ENCODE measurements around the gene PLCL2.
"Not testable (repeated sequence)": the region's sequence is repeated elsewhere in the genome, so short reads cannot be mapped to it uniquely, and the experiment has no call there.

PLCL2 gene

GRCh38 chr3:16940769-16941700 is 56.3 kb downstream of the PLCL2 start:
- ATAC-seq (replicated peaks; ENCODE audit: extremely low read depth, poor library complexity, severe bottlenecking) (no peak), DNase-seq (ENCODE audit: low spot score in 2 of 2) (no peak)
- H3K27ac Mint-ChIP-seq (ENCODE audit: low read depth), result peak overlapping the region; percentile 35
- peaks cover 7% of the 10 kb centered on the region for H3K36me3 Mint-ChIP-seq (ENCODE audit: insufficient read depth)
- H3K9me3 Mint-ChIP-seq, result no peaks in the 10 kb centered on the region
- no peaks in the 10 kb centered on the region for H3K27me3 Mint-ChIP-seq
- peaks cover 71% of the 10 kb centered on the region for H3K4me1 Mint-ChIP-seq
- no peak overlapping the region for H3K4me3 Mint-ChIP-seq

GRCh38 chr3:16942955-16943354 is 58.2 kb downstream of the PLCL2 start:
- no peak overlapping the region for H3K4me3 Mint-ChIP-seq
- peaks cover 4% of the 10 kb centered on the region for H3K36me3 Mint-ChIP-seq (ENCODE audit: insufficient read depth)
- ATAC-seq (replicated peaks; ENCODE audit: extremely low read depth, poor library complexity, severe bottlenecking), result no peak
- no peaks in the 10 kb centered on the region for H3K9me3 Mint-ChIP-seq
- H3K4me1 Mint-ChIP-seq, result peaks cover 63% of the 10 kb centered on the region
- no peak for DNase-seq (ENCODE audit: low spot score in 2 of 2)
- H3K27me3 Mint-ChIP-seq, result no peaks in the 10 kb centered on the region
- peak overlapping the region; percentile 30 for H3K27ac Mint-ChIP-seq (ENCODE audit: low read depth)

- Mint-ChIP-seq H3K9me3 (no peaks in the 10 kb centered on the region), H3K27ac (ENCODE audit: low read depth) (no peak overlapping the region), H3K27me3 (no peaks in the 10 kb centered on the region), H3K4me3 (no peak overlapping the region), H3K4me1 (peaks cover 66% of the 10 kb centered on the region), H3K36me3 (ENCODE audit: insufficient read depth) (peaks cover 5% of the 10 kb centered on the region)
- ATAC-seq (replicated peaks; ENCODE audit: extremely low read depth, poor library complexity, severe bottlenecking), result no peak
- DNase-seq (ENCODE audit: low spot score in 2 of 2), result no peak
Measured at GRCh38 chr3:16943857-16944256, 59.1 kb downstream of the PLCL2 start.

- DNase-seq (ENCODE audit: low spot score in 2 of 2), result no peak
- H3K27ac Mint-ChIP-seq (ENCODE audit: low read depth), result no peak overlapping the region
- H3K9me3 Mint-ChIP-seq, result no peaks in the 10 kb centered on the region
- no peaks in the 10 kb centered on the region for H3K27me3 Mint-ChIP-seq
- peaks cover 66% of the 10 kb centered on the region for H3K4me1 Mint-ChIP-seq
- H3K36me3 Mint-ChIP-seq (ENCODE audit: insufficient read depth), result peaks cover 5% of the 10 kb centered on the region
- ATAC-seq (replicated peaks; ENCODE audit: extremely low read depth, poor library complexity, severe bottlenecking), result no peak
- no peak overlapping the region for H3K4me3 Mint-ChIP-seq
Measured at GRCh38 chr3:16944356-16944755, 59.6 kb downstream of the PLCL2 start.

- H3K36me3 Mint-ChIP-seq (ENCODE audit: insufficient read depth), result peaks cover 5% of the 10 kb centered on the region
- peak overlapping the region; percentile 2 for H3K27ac Mint-ChIP-seq (ENCODE audit: low read depth)
- no peaks in the 10 kb centered on the region for H3K9me3 Mint-ChIP-seq
- H3K27me3 Mint-ChIP-seq, result no peaks in the 10 kb centered on the region
- DNase-seq (ENCODE audit: low spot score in 2 of 2), result no peak
- no peak for ATAC-seq (replicated peaks; ENCODE audit: extremely low read depth, poor library complexity, severe bottlenecking)
- no peak overlapping the region for H3K4me3 Mint-ChIP-seq
- peaks cover 66% of the 10 kb centered on the region for H3K4me1 Mint-ChIP-seq
Measured at GRCh38 chr3:16945330-16945729, 60.6 kb downstream of the PLCL2 start.

GRCh38 chr3:16950282-16950681 is 65.5 kb downstream of the PLCL2 start:
- H3K27ac Mint-ChIP-seq (ENCODE audit: low read depth), result peak overlapping the region; percentile 19
- peaks cover 53% of the 10 kb centered on the region for H3K4me1 Mint-ChIP-seq
- no peaks in the 10 kb centered on the region for H3K27me3 Mint-ChIP-seq
- H3K36me3 Mint-ChIP-seq (ENCODE audit: insufficient read depth), result peaks cover 1% of the 10 kb centered on the region
- peak overlapping the region; percentile 8 for H3K4me3 Mint-ChIP-seq
- H3K9me3 Mint-ChIP-seq, result no peaks in the 10 kb centered on the region
- DNase-seq (ENCODE audit: low spot score in 2 of 2) (no peak), ATAC-seq (replicated peaks; ENCODE audit: extremely low read depth, poor library complexity, severe bottlenecking) (no peak)

GRCh38 chr3:16950845-16951244 is 66.1 kb downstream of the PLCL2 start:
- Mint-ChIP-seq H3K27ac (ENCODE audit: low read depth) (peak overlapping the region; percentile 19), H3K4me3 (peak overlapping the region; percentile 8), H3K4me1 (peaks cover 48% of the 10 kb centered on the region), H3K36me3 (ENCODE audit: insufficient read depth) (peaks cover 1% of the 10 kb centered on the region), H3K27me3 (no peaks in the 10 kb centered on the region), H3K9me3 (no peaks in the 10 kb centered on the region)
- DNase-seq (ENCODE audit: low spot score in 2 of 2), result no peak
- no peak for ATAC-seq (replicated peaks; ENCODE audit: extremely low read depth, poor library complexity, severe bottlenecking)

GRCh38 chr3:16957852-16958251 is 73.1 kb downstream of the PLCL2 start:
- peaks cover 47% of the 10 kb centered on the region for H3K4me1 Mint-ChIP-seq
- not testable (repeated sequence) for H3K9me3 Mint-ChIP-seq; H3K36me3 Mint-ChIP-seq (ENCODE audit: insufficient read depth); DNase-seq (ENCODE audit: low spot score in 2 of 2); ATAC-seq (replicated peaks; ENCODE audit: extremely low read depth, poor library complexity, severe bottlenecking); H3K4me3 Mint-ChIP-seq; H3K27ac Mint-ChIP-seq (ENCODE audit: low read depth); H3K27me3 Mint-ChIP-seq

- peaks cover 2% of the 10 kb centered on the region for H3K36me3 Mint-ChIP-seq (ENCODE audit: insufficient read depth)
- no peaks in the 10 kb centered on the region for H3K27me3 Mint-ChIP-seq
- ATAC-seq (replicated peaks; ENCODE audit: extremely low read depth, poor library complexity, severe bottlenecking), result no peak
- no peak for DNase-seq (ENCODE audit: low spot score in 2 of 2)
- H3K27ac Mint-ChIP-seq (ENCODE audit: low read depth), result no peak overlapping the region
- H3K4me3 Mint-ChIP-seq, result no peak overlapping the region
- peaks cover 47% of the 10 kb centered on the region for H3K4me1 Mint-ChIP-seq
- no peaks in the 10 kb centered on the region for H3K9me3 Mint-ChIP-seq
Measured at GRCh38 chr3:16960125-16960524, 75.4 kb downstream of the PLCL2 start.

- ATAC-seq (replicated peaks; ENCODE audit: extremely low read depth, poor library complexity, severe bottlenecking) (no peak), DNase-seq (ENCODE audit: low spot score in 2 of 2) (no peak)
- no peaks in the 10 kb centered on the region for H3K9me3 Mint-ChIP-seq
- H3K27ac Mint-ChIP-seq (ENCODE audit: low read depth), result peak overlapping the region; percentile 42
- peaks cover 2% of the 10 kb centered on the region for H3K36me3 Mint-ChIP-seq (ENCODE audit: insufficient read depth)
- H3K27me3 Mint-ChIP-seq, result no peaks in the 10 kb centered on the region
- H3K4me3 Mint-ChIP-seq, result no peak overlapping the region
- H3K4me1 Mint-ChIP-seq, result peaks cover 50% of the 10 kb centered on the region
Measured at GRCh38 chr3:16961621-16962205, 77.0 kb downstream of the PLCL2 start.

GRCh38 chr3:16975083-16975482 is 90.3 kb downstream of the PLCL2 start:
- H3K4me1 Mint-ChIP-seq, result peaks cover 62% of the 10 kb centered on the region
- peaks cover 1% of the 10 kb centered on the region for H3K36me3 Mint-ChIP-seq (ENCODE audit: insufficient read depth)
- no peak for ATAC-seq (replicated peaks; ENCODE audit: extremely low read depth, poor library complexity, severe bottlenecking)

GRCh38 chr3:16978234-16978920 is 93.6 kb downstream of the PLCL2 start:
- Mint-ChIP-seq H3K36me3 (ENCODE audit: insufficient read depth) (peaks cover 4% of the 10 kb centered on the region), H3K9me3 (no peaks in the 10 kb centered on the region), H3K4me1 (peaks cover 67% of the 10 kb centered on the region), H3K27ac (ENCODE audit: low read depth) (no peak overlapping the region), H3K4me3 (no peak overlapping the region), H3K27me3 (no peaks in the 10 kb centered on the region)
- DNase-seq (ENCODE audit: low spot score in 2 of 2), result no peak
- no peak for ATAC-seq (replicated peaks; ENCODE audit: extremely low read depth, poor library complexity, severe bottlenecking)

More at GRCh38 chr3:16975083-16975482, 90.3 kb downstream of the PLCL2 start:
- H3K27ac Mint-ChIP-seq (ENCODE audit: low read depth), result peak overlapping the region; percentile 64
- no peaks in the 10 kb centered on the region for H3K27me3 Mint-ChIP-seq
- no peak for DNase-seq (ENCODE audit: low spot score in 2 of 2)
- H3K4me3 Mint-ChIP-seq, result no peak overlapping the region
- H3K9me3 Mint-ChIP-seq, result no peaks in the 10 kb centered on the region

All from central memory CD8-positive, alpha-beta T cell (primary cell).